Heart right ventricle (tissue), 16 donors: Measurements from ENCODE around the gene SNTN. TPM values are rescaled to one million over a fixed set of nuclear protein-coding genes. Genes with fewer than 3 reads are reported as not detected.

Experiments used
- ATAC-seq, 8 donors: fragments of 200-7000 bp; cut with Tn5 transposase; one replicate each; pipeline ENCODE4 v1.9.1; 2020; ENCODE audit warnings: mild to moderate bottlenecking in 8 of 8, moderate library complexity in 8 of 8, moderate number of reproducible peaks in 1 of 8
- DNase-seq, 2 donors: peaks; one replicate each; pipeline ENCODE4 v3.0.0-alpha.2; 2020
- H3K27ac ChIP-seq, 10 donors: fragments of 200-600 bp; sonication (generic) in 2 of 10; one replicate each; pipeline versions ENCODE4 v1.5.0 to v1.8.0; 2020 to 2022; ENCODE audit warnings: mild to moderate bottlenecking in 3 of 10
- H3K27me3 ChIP-seq, 7 donors: fragments of 200-600 bp; one replicate each; pipeline ENCODE4 v1.8.0; 2021 to 2022; ENCODE audit warnings: mild to moderate bottlenecking in 2 of 7
- H3K36me3 ChIP-seq, 9 donors: fragments of 200-600 bp; sonication (generic) in 1 of 9; one replicate each; pipeline versions ENCODE4 v1.5.0 to v1.8.0; 2020 to 2022; ENCODE audit warnings: mild to moderate bottlenecking in 2 of 9
- H3K4me1 ChIP-seq, 9 donors: fragments of 200-600 bp; sonication (generic) in 1 of 9; one replicate each; pipeline versions ENCODE4 v1.5.0 to v1.8.0; 2020 to 2022; ENCODE audit warnings: mild to moderate bottlenecking in 4 of 9
- H3K4me3 ChIP-seq, 10 donors: fragments of 200-600 bp; sonication (generic) in 2 of 10; one replicate each; pipeline versions ENCODE4 v1.5.0 to v1.8.0; 2020 to 2022; ENCODE audit warnings: mild to moderate bottlenecking in 7 of 10, moderate library complexity in 2 of 10
- H3K9me3 ChIP-seq, 11 donors: fragments of 200-600 bp in 10 of 11; sonication (generic) in 2 of 11; one replicate each; pipeline versions ENCODE4 v1.5.0 to v1.8.0; 2013 to 2022; ENCODE audit warnings: mild to moderate bottlenecking in 2 of 11, control low read depth in 1 of 11, moderate library complexity in 1 of 11
- CTCF ChIP-seq, 9 donors: fragments of 200-600 bp; sonication (generic) in 2 of 9; IDR thresholded peaks; one replicate each; pipeline versions ENCODE4 v1.5.0 to v1.8.0; 2021 to 2022; ENCODE audit warnings: antibody characterized with exemption in 9 of 9, mild to moderate bottlenecking in 5 of 9, moderate library complexity in 1 of 9
- WGBS, 2 donors: extraction: QIAGEN DNeasy Blood & Tissue Kit; methylation state at CpG; one replicate each; pipeline ENCODE4 v1.1.7; 2013; ENCODE audit warnings: inconsistent platforms in 1 of 2; 5-methylcytosine and 5-hydroxymethylcytosine counted together
- intact Hi-C, 10 donors: fragments of 100-400 bp; cut with DNase I; formaldehyde crosslinking; loops; one replicate each; pipeline versions ENCODE4 v1.11.1 to v1.14.2; 2022
- long read RNA-seq, 3 donors: library from polyadenylated mRNA; unstranded; transcript quantifications; one replicate each; pipeline ENCODE4 v2.0.0, GENCODE V29; 2020 to 2021
- polyA plus RNA-seq, 2 donors: library from polyadenylated mRNA; stranded (reverse); fragments of 200-250 nt; gene quantifications; one replicate each; pipeline ENCODE4 v1.2.3, GENCODE V29; 2013
- total RNA-seq, 10 donors: library from RNA; stranded (reverse); fragmentation: NEBNext Ultra II Directional in 3 of 10; extraction: Animal tissue kit (Norgen Biotek cat#: 25700) in 3 of 10; gene quantifications; one replicate each; pipeline versions ENCODE4 v1.2.1 to v1.2.4, GENCODE V29; 2021 to 2023
- donor health status: Arrhythmogenic right ventricular cardiomyopathy.
- donor health status: ischemic (EF 13 %, LVEDD 7.1; RV severe dilation, severe dysfunction).
- donor health status: healthy with polysubstance abuse.
- donor health status: DM: no; HTN: yes; CAD: no.
- donor health status: DM: no; HTN: no; CAD: no.
- donor health status: ischemic (EF 25% LVEDD 6.9; RV normal size, moderate dysfunction).
- donor health status: ischemic (EF 25% LVEDD 5.7; RV mildly dilated, moderate dysfunction).
- donor health status: healthy.
- donor health status: DM: yes; HTN: yes; CAD: no.
- donor health status: Ischemic cardiomyopathy.
- donor health status: ischemic (EF 35%, LVEDD 5.7; RV mildly dilated, moderate dysfunction).
- donor health status: nonischemic (EF 11% LVEDD 7.7; RV severe dilation, severe dysfunction).
- donor health status: DM: yes; HTN: yes; CAD: no.
- donor health status: PGD.
- donor health status: ischemic (EF 29% LVEDD 5.4; RV normal size, mild dysfunction).
- donor health status: nonischemic (EF 23%, LVEDD 6.1; RV moderate dilation, normal function).

Gene SNTN
- not detected for total RNA-seq
- polyA plus RNA-seq, result not detected
- long read RNA-seq, donor 1, result 0 reads
- long read RNA-seq, donor 2, result 0 reads
- long read RNA-seq, donor 3, result 0 reads

DNA sequence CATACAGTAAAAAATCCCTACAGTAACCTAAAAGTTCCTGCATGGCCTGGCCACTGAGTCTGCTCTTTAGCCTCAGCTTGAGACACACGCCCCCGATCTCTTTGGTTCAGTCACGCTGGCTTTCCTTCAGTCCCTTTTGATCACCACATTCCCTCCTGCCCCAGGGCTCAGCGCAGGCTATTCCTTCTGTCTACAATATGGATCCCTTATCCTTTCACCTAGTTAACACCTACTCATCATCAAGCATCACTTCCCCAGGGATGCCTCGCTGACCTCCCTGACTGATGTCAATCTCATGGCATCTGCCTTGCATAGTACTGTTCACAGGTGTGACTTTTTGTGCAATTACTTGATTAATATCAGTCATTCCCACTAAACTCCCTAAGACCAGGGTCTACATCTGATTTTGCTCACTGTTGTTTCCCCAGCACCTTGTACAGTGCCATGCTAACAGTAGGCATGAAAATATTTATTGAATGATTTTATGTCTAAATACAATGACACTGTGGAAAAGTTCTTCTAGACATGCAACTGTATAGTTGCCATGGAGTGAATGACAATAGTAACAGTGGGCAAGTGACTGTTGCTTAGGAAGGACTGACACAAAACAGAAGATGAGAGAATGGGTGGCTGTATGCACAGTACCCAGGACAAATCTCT, at the start of gene SNTN:
TSS of gene SNTN (plus strand) at position 610 of the 660 bp plus-strand sequence. CDS start at position 623, 13 bp downstream.
- DNase-seq (no peak), ATAC-seq (no peak)
- Histone ChIP-seq H3K9me3 (no peaks in the 10 kb centered on the region), H3K4me3 (no peak within 1 kb of the TSS), H3K36me3 (no peaks in the 10 kb centered on the region), H3K27me3 (no peaks in the 10 kb centered on the region), H3K4me1 (no peaks in the 10 kb centered on the region), H3K27ac (no peak within 1 kb of the TSS)
- intact Hi-C loops, result no loop called here
- no peak for TF ChIP-seq CTCF (IDR thresholded peaks at IDR 0.05)
- 49 to 59% methylated on average over 5 of the region's 5 CpGs for WGBS, 2 donors

DNA sequence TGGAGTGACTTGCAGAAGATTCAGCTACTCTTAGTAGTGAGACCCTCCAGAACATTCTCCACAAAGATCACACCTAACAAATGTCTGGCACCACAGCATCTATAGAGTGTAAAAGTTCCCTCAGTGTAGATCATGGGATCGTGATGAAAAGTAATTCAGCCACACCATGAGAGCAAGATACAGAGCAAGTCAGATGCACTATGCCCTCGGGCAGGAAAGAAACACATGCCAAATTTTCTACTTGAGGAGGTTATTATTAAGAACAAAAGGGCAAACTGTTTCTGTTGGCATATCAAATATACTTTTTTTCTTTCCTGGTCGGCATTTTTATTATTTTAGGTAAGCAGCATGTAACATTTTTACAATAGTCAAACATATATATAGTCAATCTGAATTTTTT, 44.8 kb upstream of the SNTN start:
- TF ChIP-seq CTCF (IDR thresholded peaks at IDR 0.05), result no peak
- DNase-seq (no peak), ATAC-seq (no peak)
- H3K36me3 ChIP-seq, result no peaks in the 10 kb centered on the region
- H3K4me3 ChIP-seq, result no peak overlapping the region
- H3K4me1 ChIP-seq, result no peaks in the 10 kb centered on the region
- peaks cover 0 to 6% (median 0%) of the 10 kb centered on the region in 7 donors for H3K27me3 ChIP-seq
- 41 to 47% methylated on average over 3 of the region's 3 CpGs for WGBS, 2 donors
- no peaks in the 10 kb centered on the region for H3K9me3 ChIP-seq
- intact Hi-C loops, result no loop called here
- no peak overlapping the region for H3K27ac ChIP-seq

DNA sequence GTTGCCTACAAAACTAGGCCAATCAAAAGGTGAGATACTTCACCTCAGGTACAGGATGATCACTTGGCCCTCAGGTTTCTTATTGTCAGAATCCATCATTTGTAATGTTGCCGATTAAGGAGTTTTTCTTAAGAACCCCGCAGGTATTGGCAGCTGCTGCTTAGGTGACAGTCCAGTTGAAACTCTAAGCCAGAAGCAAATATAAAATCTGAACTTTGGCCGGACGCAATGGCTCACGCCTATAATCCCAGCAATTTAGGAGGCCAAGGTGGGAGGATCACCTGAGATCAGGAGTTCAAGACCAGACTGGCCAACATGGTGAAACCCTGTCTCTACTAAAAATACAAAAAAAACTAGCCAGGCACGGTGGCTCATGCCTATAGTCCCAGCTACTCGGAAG, 43.1 kb upstream of the SNTN start:
- Histone ChIP-seq H3K4me3 (no peak overlapping the region), H3K9me3 (no peaks in the 10 kb centered on the region), H3K4me1 (no peaks in the 10 kb centered on the region), H3K27ac (no peak overlapping the region), H3K36me3 (no peaks in the 10 kb centered on the region), H3K27me3 (peaks cover 0 to 6% (median 0%) of the 10 kb centered on the region in 7 donors)
- WGBS, 2 donors, result 89 to 93% methylated on average over 7 of the region's 7 CpGs
- intact Hi-C loops, result no loop called here
- DNase-seq (no peak), ATAC-seq (no peak)
- no peak for TF ChIP-seq CTCF (IDR thresholded peaks at IDR 0.05)

- WGBS, 2 donors, result 87 to 93% methylated on average over 4 of the region's 4 CpGs
- no peak for DNase-seq
- no peaks in the 10 kb centered on the region for H3K36me3 ChIP-seq
- peaks cover 0 to 6% (median 0%) of the 10 kb centered on the region in 7 donors for H3K27me3 ChIP-seq
- H3K4me3 ChIP-seq, result no peak overlapping the region
- H3K27ac ChIP-seq, result no peak overlapping the region
- no peaks in the 10 kb centered on the region for H3K4me1 ChIP-seq
- no peaks in the 10 kb centered on the region for H3K9me3 ChIP-seq
- no peak for ATAC-seq
- TF ChIP-seq CTCF (IDR thresholded peaks at IDR 0.05), result no peak
- intact Hi-C loops, result no loop called here
Measured at GRCh38 chr3:63609834-63610233, 42.6 kb upstream of the SNTN start.
